ENCODE data around the gene ITGB1.

Gene ITGB1

GRCh38 chr10:32962521-32962920 is 4.5 kb upstream of the ITGB1 start:
- Histone ChIP-seq H4K91ac (ENCODE audit: low read depth, low read length, poor library complexity) (no peak overlapping the region), H3K14ac (ENCODE audit: low read length) (no peak overlapping the region), H3K27ac (replicated peaks; ENCODE audit: low read length) (no peak overlapping the region), H3K18ac (ENCODE audit: low read length) (no peak overlapping the region), H2AK5ac (ENCODE audit: low read depth, low read length) (no peak overlapping the region), H3K27me3 (ENCODE audit: control insufficient read depth in 3 of 3, insufficient read depth in 3 of 3, low read depth in 1 of 3, low read length in 3 of 3) (no peaks in the 10 kb centered on the region), H3K23ac (ENCODE audit: low read depth, low read length, poor library complexity) (no peak overlapping the region), H3K4ac (ENCODE audit: low read length) (no peak overlapping the region), H2BK120ac (ENCODE audit: low read depth, low read length) (no peak overlapping the region), H2BK15ac (ENCODE audit: low read length) (no peak overlapping the region), H4K8ac (ENCODE audit: low read depth, low read length) (no peak overlapping the region), H2BK5ac (ENCODE audit: low read length) (no peak overlapping the region), H2AFZ (ENCODE audit: low read length) (peak overlapping the region; percentile 71), H3K4me3 (ENCODE audit: low read length in 2 of 2) (no peak overlapping the region), H3K4me1 (ENCODE audit: control insufficient read depth in 2 of 2, insufficient read depth in 1 of 2, low read depth in 1 of 2, low read length in 2 of 2) (peaks cover 6 to 23% of the 10 kb centered on the region in 2 donors), H2BK12ac (ENCODE audit: low read length) (no peak overlapping the region), H3K4me2 (ENCODE audit: insufficient read depth, low read length, poor library complexity, severe bottlenecking) (no peak overlapping the region), H3K36me3 (replicated peaks in 1 of 2; ENCODE audit: control insufficient read depth in 2 of 2, insufficient read depth in 2 of 2, low read length in 2 of 2) (no peaks in the 10 kb centered on the region), H3K79me1 (ENCODE audit: low read depth, low read length) (peaks cover 5% of the 10 kb centered on the region), H3K9ac (ENCODE audit: low read depth, low read length, poor library complexity) (no peak overlapping the region), H3K9me3 (replicated peaks in 1 of 2; ENCODE audit: control insufficient read depth in 2 of 2, insufficient read depth in 1 of 2, low read depth in 1 of 2, low read length in 2 of 2) (peaks cover 0 to 6% of the 10 kb centered on the region in 2 donors)
- WGBS, 2 donors (ENCODE audit: extremely low coverage in 2 of 2, insufficient read length in 2 of 2, insufficient replicate concordance in 1 of 2): no CpG with 5 or more reads among the region's 4 CpGs
- DNase-seq (ENCODE audit: low spot score): no peak

GRCh38 chr10:32961895-32962369 is 3.9 kb upstream of the ITGB1 start:
- Histone ChIP-seq H3K27ac (replicated peaks; ENCODE audit: low read length) (no peak overlapping the region), H2AK5ac (ENCODE audit: low read depth, low read length) (no peak overlapping the region), H2AFZ (ENCODE audit: low read length) (peak overlapping the region; percentile 71), H4K8ac (ENCODE audit: low read depth, low read length) (no peak overlapping the region), H3K9me3 (replicated peaks in 1 of 2; ENCODE audit: control insufficient read depth in 2 of 2, insufficient read depth in 1 of 2, low read depth in 1 of 2, low read length in 2 of 2) (peaks cover 0 to 6% of the 10 kb centered on the region in 2 donors), H2BK120ac (ENCODE audit: low read depth, low read length) (no peak overlapping the region), H3K4me3 (ENCODE audit: low read length in 2 of 2) (peak overlapping the region in 1 of 2 donors; percentile 25), H3K4me1 (ENCODE audit: control insufficient read depth in 2 of 2, insufficient read depth in 1 of 2, low read depth in 1 of 2, low read length in 2 of 2) (peaks cover 6 to 23% of the 10 kb centered on the region in 2 donors), H3K4me2 (ENCODE audit: insufficient read depth, low read length, poor library complexity, severe bottlenecking) (no peak overlapping the region), H2BK12ac (ENCODE audit: low read length) (no peak overlapping the region), H3K36me3 (replicated peaks in 1 of 2; ENCODE audit: control insufficient read depth in 2 of 2, insufficient read depth in 2 of 2, low read length in 2 of 2) (no peaks in the 10 kb centered on the region), H3K23ac (ENCODE audit: low read depth, low read length, poor library complexity) (no peak overlapping the region), H3K14ac (ENCODE audit: low read length) (no peak overlapping the region), H3K4ac (ENCODE audit: low read length) (no peak overlapping the region), H2BK5ac (ENCODE audit: low read length) (no peak overlapping the region), H3K18ac (ENCODE audit: low read length) (no peak overlapping the region), H3K27me3 (ENCODE audit: control insufficient read depth in 3 of 3, insufficient read depth in 3 of 3, low read depth in 1 of 3, low read length in 3 of 3) (no peaks in the 10 kb centered on the region), H2BK15ac (ENCODE audit: low read length) (no peak overlapping the region), H4K91ac (ENCODE audit: low read depth, low read length, poor library complexity) (no peak overlapping the region), H3K79me1 (ENCODE audit: low read depth, low read length) (peaks cover 5% of the 10 kb centered on the region), H3K9ac (ENCODE audit: low read depth, low read length, poor library complexity) (no peak overlapping the region)
- DNase-seq (ENCODE audit: low spot score): no peak
- no CpG with 5 or more reads among the region's 2 CpGs for WGBS, 2 donors (ENCODE audit: extremely low coverage in 2 of 2, insufficient read length in 2 of 2, insufficient replicate concordance in 1 of 2)

DNA sequence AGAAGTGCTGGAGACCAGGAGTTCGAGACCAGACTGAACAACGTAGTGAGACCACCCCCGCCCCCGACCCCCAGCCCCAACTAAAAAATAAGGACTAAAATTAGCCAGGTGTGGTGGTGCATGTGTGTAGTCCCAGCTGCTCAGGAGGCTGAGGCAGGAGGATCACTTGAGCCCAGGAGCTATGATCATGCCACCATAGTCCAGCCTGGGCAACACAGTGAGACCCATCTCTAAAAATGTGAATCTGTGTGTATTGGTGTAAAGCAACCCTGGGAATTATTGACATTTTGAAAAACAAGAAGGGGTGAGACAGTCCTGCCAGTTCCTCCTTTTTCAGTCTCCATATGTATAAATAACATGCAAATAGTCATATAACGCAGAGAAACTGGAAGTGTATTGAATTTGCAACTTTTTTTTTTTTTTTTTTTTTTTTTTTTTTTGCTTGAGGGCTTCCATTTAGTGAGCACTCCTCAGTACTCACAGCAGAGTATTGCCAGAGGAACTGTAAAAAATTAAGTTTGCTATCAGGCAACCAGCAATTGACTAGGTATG is 3.4 kb upstream of the ITGB1 start:
- H2BK120ac ChIP-seq (ENCODE audit: low read depth, low read length): no peak overlapping the region
- no peak overlapping the region for H3K4me3 ChIP-seq (ENCODE audit: low read length in 2 of 2)
- no peak overlapping the region for H4K8ac ChIP-seq (ENCODE audit: low read depth, low read length)
- no peak overlapping the region for H3K4me2 ChIP-seq (ENCODE audit: insufficient read depth, low read length, poor library complexity, severe bottlenecking)
- peaks cover 8 to 25% of the 10 kb centered on the region in 2 donors for H3K4me1 ChIP-seq (ENCODE audit: control insufficient read depth in 2 of 2, insufficient read depth in 1 of 2, low read depth in 1 of 2, low read length in 2 of 2)
- no peak overlapping the region for H2BK12ac ChIP-seq (ENCODE audit: low read length)
- peak overlapping the region; percentile 71 for H2AFZ ChIP-seq (ENCODE audit: low read length)
- no peak overlapping the region for H3K18ac ChIP-seq (ENCODE audit: low read length)
- peaks cover 0 to 3% of the 10 kb centered on the region in 2 donors for H3K9me3 ChIP-seq (replicated peaks in 1 of 2; ENCODE audit: control insufficient read depth in 2 of 2, insufficient read depth in 1 of 2, low read depth in 1 of 2, low read length in 2 of 2)
- H3K9ac ChIP-seq (ENCODE audit: low read depth, low read length, poor library complexity): no peak overlapping the region
- no peak for DNase-seq (ENCODE audit: low spot score)
- H3K79me1 ChIP-seq (ENCODE audit: low read depth, low read length): peaks cover 5% of the 10 kb centered on the region
- H2AK5ac ChIP-seq (ENCODE audit: low read depth, low read length): no peak overlapping the region
- no peak overlapping the region for H4K91ac ChIP-seq (ENCODE audit: low read depth, low read length, poor library complexity)
- H3K27me3 ChIP-seq (ENCODE audit: control insufficient read depth in 3 of 3, insufficient read depth in 3 of 3, low read depth in 1 of 3, low read length in 3 of 3): no peaks in the 10 kb centered on the region
- H2BK5ac ChIP-seq (ENCODE audit: low read length): no peak overlapping the region
- H3K23ac ChIP-seq (ENCODE audit: low read depth, low read length, poor library complexity): no peak overlapping the region
- H3K27ac ChIP-seq (replicated peaks; ENCODE audit: low read length): no peak overlapping the region
- no CpG with 5 or more reads among the region's 5 CpGs for WGBS, 2 donors (ENCODE audit: extremely low coverage in 2 of 2, insufficient read length in 2 of 2, insufficient replicate concordance in 1 of 2)
- no peaks in the 10 kb centered on the region for H3K36me3 ChIP-seq (replicated peaks in 1 of 2; ENCODE audit: control insufficient read depth in 2 of 2, insufficient read depth in 2 of 2, low read length in 2 of 2)
- no peak overlapping the region for H3K4ac ChIP-seq (ENCODE audit: low read length)
- H3K14ac ChIP-seq (ENCODE audit: low read length): no peak overlapping the region
- H2BK15ac ChIP-seq (ENCODE audit: low read length): no peak overlapping the region

- Histone ChIP-seq H2BK5ac (ENCODE audit: low read length) (no peak overlapping the region), H2AFZ (ENCODE audit: low read length) (no peak overlapping the region), H3K9me3 (replicated peaks in 1 of 2; ENCODE audit: control insufficient read depth in 2 of 2, insufficient read depth in 1 of 2, low read depth in 1 of 2, low read length in 2 of 2) (no peaks in the 10 kb centered on the region), H3K23ac (ENCODE audit: low read depth, low read length, poor library complexity) (no peak overlapping the region), H3K4me1 (ENCODE audit: control insufficient read depth in 2 of 2, insufficient read depth in 1 of 2, low read depth in 1 of 2, low read length in 2 of 2) (peaks cover 8 to 30% of the 10 kb centered on the region in 2 donors), H3K4me3 (ENCODE audit: low read length in 2 of 2) (peak overlapping the region in 1 of 2 donors; percentile 67), H3K14ac (ENCODE audit: low read length) (no peak overlapping the region), H3K18ac (ENCODE audit: low read length) (no peak overlapping the region), H4K8ac (ENCODE audit: low read depth, low read length) (no peak overlapping the region), H2BK120ac (ENCODE audit: low read depth, low read length) (no peak overlapping the region), H3K36me3 (replicated peaks in 1 of 2; ENCODE audit: control insufficient read depth in 2 of 2, insufficient read depth in 2 of 2, low read length in 2 of 2) (no peaks in the 10 kb centered on the region), H3K27ac (replicated peaks; ENCODE audit: low read length) (no peak overlapping the region), H3K9ac (ENCODE audit: low read depth, low read length, poor library complexity) (no peak overlapping the region), H3K27me3 (ENCODE audit: control insufficient read depth in 3 of 3, insufficient read depth in 3 of 3, low read depth in 1 of 3, low read length in 3 of 3) (no peaks in the 10 kb centered on the region), H2BK12ac (ENCODE audit: low read length) (no peak overlapping the region), H3K79me1 (ENCODE audit: low read depth, low read length) (peaks cover 5% of the 10 kb centered on the region), H3K4me2 (ENCODE audit: insufficient read depth, low read length, poor library complexity, severe bottlenecking) (no peak overlapping the region), H4K91ac (ENCODE audit: low read depth, low read length, poor library complexity) (no peak overlapping the region), H3K4ac (ENCODE audit: low read length) (no peak overlapping the region), H2BK15ac (ENCODE audit: low read length) (no peak overlapping the region), H2AK5ac (ENCODE audit: low read depth, low read length) (no peak overlapping the region)
- no peak for DNase-seq (ENCODE audit: low spot score)
- no CpG with 5 or more reads among the region's 4 CpGs for WGBS, 2 donors (ENCODE audit: extremely low coverage in 2 of 2, insufficient read length in 2 of 2, insufficient replicate concordance in 1 of 2)
These were observed 2.0 kb upstream of the ITGB1 start for GRCh38 chr10:32960022-32960421.
